ENCODE measurements around the gene FGF21.
"Not testable (repeated sequence)": the region's sequence is repeated elsewhere in the genome, so short reads cannot be mapped to it uniquely, and the experiment has no call there.

The FGF21 gene, protein sequence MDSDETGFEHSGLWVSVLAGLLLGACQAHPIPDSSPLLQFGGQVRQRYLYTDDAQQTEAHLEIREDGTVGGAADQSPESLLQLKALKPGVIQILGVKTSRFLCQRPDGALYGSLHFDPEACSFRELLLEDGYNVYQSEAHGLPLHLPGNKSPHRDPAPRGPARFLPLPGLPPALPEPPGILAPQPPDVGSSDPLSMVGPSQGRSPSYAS

DNA sequence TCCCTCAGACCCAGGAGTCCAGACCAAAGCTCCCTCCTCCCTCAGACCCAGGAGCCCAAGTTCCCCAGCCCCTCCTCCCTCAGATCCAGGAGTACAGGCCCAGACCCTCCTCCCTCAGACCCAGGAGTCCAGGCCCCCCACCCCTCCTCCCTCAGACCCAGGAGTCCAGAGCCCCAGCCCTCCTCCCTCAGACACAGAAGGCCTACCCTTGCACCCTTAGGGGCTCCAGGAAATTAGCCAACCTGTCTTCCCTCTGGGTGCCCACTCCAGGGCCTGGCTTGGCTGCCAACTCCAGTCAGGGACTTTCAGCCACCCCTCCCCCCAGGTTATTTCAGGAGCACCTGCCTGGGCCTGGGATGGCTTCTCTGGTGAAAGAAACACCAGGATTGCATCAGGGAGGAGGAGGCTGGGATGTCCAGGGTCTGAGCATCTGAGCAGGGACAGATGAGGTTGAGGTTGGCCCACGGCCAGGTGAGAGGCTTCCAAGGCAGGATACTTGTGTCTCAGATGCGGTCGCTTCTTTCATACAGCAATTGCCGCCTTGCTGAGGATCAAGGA is at the start of gene FGF21:
FGF21 (plus strand) TSS at position 441 of the 558 bp plus-strand sequence. CDS start 713 bp downstream, outside the sequence.
- DNase-seq (ENCODE audit: low spot score), result no peak

DNA sequence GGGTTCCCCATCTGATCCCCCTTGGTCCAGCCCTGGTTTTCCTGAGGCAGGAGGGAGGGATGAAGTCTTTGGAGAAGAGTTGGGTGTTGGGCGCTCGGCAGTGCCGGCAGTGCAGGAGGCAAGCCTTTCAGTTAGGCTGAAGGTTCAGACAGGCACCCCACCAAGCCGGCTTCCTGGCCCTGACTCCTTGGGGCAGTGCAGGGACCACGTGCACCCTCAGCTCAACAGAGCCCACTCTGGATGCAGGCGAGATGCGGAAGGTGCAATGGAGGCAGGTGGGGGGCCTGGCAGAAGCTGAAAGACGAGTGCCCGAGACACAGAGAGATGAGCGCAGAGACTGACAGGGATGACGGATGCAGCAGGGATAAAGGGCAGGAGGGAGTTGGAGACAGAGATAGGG is 46.9 kb upstream of the FGF21 start:
- no peak for DNase-seq (ENCODE audit: low spot score)

DNA sequence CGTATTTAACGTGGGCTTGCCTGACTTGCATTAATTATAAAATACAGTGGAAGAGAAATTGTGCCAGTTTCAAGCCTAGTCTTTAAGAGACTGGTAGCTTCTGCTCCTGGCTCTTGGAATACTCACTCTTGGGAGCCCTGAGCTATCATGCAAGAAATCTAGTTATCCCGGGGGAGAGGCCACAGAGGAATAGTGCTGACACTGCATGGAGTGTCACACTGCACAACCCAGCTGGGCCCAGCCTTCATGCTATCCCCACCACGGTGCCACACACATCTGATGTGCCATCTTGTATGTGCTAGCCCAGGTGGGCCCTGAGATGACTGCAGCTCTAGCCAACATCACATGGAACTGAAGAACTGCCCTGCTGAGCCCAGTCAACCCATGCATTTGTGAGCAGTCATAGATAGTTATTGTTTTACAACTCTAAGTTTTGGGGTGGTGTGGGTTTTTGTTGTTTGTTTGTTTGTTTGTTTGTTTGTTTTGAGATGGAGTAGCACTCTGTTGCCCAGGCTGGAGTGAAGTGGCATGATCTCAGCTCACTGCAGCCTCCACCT is 44.1 kb upstream of the FGF21 start:
- DNase-seq (ENCODE audit: low spot score), result no peak

DNA sequence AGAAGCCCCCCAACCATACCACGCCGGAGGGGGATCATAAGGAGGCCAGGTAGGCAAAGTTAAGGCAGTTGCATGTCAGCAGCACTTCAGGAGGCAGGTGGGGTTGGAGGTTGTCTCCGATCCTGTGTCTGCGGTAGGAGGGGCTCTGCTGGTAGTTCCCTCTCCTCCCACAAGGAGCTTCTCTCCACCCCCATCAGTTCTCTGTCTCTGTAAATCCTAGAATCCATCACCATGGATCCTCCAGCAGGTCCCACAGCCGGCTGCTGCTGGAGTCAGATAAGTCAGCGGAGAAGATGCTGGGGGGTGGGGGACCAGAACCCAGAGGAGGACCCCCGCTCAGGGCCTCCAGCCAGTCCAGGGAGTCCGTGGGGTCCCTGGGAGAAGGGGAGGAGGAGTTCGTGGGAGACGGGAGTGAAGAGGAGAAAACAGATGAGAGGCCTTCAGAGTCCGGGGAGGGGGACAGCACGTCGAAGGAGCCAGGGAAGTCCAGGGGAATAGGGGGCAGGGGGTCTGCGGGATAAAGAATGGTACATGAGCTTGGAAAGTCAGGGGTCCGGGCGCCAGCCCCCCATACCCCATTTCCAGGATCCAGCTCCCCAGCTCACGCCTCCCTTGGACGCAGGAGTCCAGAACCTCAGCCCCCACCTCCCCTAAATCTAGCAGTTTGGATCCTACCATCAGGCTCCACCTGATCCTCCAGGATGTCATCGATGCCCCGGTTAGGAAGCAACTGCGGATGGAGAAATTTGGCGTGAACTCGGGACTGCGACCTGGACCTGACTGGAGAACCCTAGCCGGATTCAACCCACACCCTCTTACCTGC is 42.1 kb upstream of the FGF21 start:
- no peak for DNase-seq (ENCODE audit: low spot score)

DNA sequence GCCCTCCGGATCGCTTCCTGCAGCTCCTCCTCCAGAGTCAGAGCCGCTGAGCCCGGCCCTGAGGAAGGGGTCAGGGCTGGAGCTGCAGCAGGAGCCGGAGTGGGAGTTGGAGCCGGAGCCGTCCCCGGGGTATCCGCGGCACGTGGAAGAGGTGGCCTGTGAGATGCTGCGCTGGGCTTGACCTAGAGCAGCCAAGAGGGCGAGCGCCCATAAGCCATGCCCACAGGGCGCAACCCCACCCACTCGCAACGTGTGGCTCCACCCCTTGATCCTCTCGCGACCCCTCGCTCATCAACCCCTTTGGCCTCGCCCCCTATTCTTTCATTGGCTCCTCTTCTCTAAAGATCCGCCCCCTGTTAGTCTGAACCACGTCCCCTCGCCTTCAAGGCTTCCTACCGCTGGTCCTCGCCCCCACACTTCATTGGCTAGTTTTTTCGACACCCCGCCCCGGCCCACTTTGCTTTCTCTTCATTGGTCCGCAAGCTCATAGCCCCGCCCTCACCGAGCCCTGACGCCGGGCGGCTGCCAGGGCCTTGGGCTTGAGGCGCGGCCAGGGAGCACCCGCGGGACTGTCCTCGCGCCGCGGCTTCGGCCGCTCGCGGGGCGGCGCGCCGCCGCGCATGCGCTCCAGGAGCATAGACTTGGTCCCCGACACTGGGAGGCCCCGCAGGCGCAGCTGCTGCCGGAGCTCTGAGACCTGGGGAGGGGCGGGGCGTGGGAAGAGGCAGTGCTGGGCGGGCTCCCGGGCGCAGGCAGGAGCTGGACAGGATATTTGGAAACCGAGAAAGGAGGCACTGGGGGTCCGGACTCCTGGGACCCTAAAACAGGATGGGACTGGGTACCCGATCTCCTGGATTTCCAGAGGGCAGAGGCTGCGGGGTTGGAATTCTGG is 41.2 kb upstream of the FGF21 start:
- peak; percentile 99 for DNase-seq (ENCODE audit: low spot score)

DNA sequence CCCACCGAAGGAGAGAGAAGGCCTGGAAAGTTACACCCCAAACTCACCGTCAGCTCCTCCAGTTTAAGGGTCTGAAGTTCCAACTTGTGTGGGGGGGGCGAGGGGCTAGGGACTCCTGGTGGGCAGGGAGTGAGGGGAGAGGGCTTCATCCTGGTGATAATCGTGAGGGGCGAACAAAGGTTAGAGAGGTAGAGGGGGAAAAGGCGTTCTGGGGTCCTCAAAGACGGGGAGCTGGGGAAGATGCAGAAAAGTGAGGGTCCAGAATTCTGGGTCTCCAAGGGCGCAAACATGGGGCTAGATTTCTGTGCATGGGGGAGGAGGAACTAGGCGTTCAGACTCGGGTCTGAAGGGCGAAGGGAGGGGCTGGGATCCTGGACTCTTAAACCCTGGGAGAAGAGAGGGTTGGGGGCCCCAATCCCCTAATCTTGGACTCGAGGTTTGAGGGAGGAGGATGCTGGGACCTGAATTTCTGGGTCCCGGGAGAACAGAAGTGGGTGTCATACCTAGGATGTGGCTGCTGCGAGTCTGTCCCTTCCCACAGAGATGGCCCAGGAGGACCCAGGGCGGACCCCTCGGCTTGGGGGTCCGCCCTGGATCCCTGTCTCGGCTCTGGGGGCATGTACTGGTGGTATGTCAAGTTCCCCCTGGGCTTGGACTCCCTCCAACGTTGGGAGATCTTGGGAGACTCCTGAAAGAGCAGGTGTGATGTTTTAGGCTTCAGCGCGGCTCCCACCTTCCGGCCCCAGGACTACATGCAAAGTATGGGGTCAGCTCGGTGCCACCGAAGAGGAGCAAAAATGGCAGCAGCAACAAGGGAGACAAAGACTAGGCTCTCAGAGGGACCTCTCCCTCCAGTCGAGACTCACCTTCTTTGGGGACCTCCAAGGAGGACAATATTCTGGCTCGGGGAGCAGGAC is 40.3 kb upstream of the FGF21 start:
- no peak for DNase-seq (ENCODE audit: low spot score)

DNA sequence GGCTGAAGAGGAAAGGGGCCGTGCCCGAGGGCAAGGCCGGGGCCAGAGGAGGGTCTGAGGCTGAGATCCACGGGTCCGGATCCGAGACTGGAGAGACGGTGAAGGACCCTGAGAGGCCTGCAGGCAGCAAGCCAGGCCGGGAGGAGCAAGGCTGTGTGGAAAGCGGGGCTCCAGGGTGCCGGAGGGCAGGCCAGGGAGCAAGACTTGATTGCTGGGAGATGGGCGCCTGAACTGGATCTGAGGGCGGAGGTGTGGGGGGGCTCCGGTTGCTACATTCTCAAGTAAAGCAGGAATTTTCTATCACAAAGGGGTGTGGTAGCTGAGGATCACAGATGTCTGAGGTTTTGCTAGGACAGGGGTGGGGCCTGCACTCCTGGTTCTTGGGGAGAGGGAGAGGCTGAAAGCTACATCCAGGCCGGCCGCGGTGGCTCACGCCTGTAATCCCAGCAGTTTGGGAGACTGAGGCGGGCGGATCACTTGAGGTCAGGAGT is 39.6 kb upstream of the FGF21 start:
- no peak for DNase-seq (ENCODE audit: low spot score)

DNA sequence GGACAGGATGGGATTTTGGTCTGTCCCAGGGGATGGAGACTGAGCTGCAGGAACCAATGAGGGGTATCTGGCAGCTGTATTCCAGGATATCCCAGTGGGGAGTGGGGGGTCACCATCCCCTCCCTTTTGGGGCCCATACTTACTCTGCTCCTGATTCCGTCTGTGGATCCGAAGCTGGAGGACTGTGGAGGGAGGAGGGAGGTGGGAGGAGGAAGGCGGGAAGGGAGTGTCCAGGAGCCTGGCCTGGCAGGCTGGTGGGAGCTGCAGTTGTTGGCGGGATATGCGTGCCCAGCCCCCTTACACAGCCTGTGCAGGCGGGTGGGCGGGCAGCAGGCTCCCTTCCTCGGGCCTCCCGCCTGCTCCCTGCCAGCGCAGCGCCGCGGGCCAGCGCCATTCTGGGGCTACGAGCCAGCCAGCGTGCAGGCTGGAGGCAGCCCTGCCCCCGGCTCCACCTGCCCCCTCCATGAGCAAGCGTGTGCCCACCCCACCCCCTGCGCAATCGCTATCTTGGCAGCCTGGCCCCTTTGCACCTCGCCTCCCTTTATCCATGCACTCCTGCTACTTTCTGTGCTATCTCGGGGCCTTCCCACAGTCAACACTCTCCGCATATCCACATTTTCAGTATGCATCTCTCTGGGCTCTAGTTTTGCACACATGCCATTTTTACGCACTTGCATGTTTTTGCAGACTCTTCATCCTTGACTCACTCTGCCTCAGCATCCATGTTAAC is 38.6 kb upstream of the FGF21 start:
- peak; percentile 55 for DNase-seq (ENCODE audit: low spot score)

DNA sequence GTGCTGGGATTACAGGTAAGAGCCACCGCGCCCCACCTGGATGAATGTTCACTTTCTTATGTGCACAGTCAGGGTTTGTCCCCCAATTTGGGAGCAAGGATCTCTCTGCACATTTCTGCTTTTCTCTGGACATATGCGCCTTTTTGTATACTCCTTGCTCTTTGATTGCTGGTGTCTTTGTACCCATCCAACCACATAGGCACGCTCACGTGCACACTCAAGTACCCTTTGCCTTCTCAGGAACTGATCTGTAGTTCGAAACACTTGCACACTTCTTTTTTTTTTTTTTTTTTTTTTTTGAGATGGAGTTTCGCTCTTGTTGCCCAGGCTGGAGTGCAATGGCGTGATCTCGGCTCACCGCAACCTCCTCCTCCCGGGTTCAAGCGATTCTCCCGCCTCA is 37.2 kb upstream of the FGF21 start:
- DNase-seq (ENCODE audit: low spot score), result not testable (repeated sequence)

DNA sequence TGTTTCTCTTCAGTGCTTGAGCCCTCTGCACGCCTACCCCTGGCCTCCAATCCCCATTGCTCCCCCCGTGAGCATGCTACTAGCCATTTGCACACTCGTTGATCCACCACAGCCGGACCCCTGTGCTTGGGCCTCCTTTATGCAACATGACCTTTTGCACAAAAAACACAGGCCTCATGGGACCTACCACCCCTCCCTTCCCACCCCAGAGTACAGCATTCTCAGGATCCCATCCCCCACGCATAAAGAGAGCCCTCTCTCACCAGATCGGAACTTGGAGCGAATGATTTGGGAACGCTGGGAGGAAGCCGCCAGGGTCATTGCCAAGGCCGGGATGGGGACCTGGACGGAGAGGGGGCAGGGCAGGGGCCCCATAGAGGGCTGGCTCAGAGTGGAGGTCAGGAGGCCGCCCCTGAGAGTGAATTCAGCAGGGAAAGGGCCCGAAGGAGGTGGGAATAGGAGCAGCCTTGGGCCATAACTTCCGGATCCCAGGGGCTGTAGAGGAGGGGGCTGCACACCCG is 36.6 kb upstream of the FGF21 start:
- no peak for DNase-seq (ENCODE audit: low spot score)

DNA sequence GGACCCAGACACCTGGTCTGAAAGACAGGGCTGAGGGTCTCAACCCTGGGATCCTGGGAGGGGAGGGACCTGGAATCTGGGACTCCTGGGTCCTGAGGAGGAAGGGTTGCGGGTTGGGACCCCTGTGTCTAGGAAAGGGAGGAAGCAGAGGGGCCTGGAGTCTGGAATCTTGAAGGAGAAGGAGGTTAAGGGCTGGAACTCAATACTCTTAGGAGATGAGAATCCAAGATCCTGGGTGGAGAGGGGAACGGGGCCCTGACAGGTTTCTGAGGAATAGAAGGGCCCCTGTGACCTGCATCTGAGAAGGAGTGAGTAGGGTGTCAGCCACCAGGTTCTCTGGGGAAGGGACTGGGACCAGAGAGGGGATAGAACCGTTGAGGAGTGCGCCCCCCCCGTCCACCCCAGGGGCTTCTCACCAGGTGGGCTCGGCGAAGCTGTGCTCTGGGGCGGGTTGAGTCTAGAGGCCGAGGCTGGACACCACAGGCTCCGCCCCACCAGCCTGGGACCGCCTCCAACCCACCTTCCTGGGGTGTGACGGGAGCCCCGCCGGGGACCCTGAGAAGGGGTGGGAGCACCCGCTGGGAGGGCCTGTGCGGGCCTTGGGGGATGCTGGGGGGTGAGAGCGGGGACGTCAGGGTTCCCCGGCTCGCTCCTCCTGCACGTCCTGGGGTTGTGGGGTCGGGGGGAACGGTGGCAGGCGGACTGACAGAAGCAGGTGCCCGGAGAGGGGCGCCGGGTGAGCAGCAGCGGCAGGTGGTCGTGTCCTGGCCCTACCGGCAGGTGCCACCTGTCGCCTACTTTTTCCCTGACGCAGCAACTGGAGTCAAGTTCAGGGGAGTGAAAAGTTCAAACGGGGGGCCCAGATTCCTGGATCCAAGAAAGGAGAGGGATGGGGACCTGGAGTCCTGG is 35.8 kb upstream of the FGF21 start, which contains the start of gene MAMSTR:
MAMSTR (minus strand) TSS at position 463 of the 909 bp plus-strand sequence. CDS start 694 bp downstream, outside the sequence.
- no peak for DNase-seq (ENCODE audit: low spot score)

DNA sequence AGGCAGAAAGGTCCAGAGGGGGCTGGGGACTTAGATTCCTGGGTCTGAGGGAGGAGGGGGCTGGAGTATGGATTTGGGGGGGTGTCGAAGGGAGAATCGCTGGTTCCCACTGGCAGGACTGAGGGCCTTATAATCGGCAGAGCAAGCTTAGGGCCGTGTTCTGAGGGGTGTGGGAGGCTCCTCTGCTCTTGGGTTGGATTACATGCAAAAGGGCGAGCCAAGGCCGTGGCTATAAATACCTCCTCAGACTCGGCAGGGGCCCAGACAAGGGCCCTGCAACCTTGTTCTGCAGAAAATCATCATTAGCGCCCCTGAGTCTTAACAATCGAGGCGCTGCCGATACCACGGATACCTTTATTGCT is 35.1 kb upstream of the FGF21 start:
- no peak for DNase-seq (ENCODE audit: low spot score)

DNA sequence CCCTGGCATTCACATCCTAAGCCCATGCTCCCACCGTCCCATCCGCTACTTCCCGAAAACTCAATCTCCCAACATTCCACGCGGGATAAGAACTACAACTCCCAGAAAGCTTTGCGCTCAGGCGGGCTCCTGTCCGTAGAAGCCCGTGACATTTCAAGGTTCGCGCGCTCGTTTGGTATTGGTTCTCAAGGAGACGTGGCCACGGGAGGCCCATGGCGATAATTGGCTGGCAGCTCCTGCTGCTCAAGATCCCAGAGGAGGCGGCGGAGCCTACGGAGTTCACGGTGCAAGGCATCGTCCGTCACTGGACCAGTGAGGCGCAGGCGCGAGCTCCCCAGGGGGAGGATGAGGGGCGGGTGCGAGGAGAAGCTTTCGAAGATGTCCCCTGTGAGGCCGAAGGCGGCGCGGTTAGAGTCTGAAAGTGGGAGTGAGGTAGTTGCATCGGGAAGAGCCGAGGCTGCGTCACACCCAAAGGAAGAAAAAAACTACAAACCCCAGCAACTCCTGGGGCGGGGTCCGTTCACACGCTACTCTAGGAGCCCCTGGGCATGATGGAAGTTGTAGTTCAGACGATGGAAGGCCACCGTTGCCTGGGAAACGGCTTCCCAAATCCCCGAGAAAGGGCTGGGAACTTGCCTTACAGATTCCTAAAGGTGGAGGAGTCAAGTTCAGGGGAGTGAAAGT is 34.6 kb upstream of the FGF21 start:
- peak; percentile 97 for DNase-seq (ENCODE audit: low spot score)

DNA sequence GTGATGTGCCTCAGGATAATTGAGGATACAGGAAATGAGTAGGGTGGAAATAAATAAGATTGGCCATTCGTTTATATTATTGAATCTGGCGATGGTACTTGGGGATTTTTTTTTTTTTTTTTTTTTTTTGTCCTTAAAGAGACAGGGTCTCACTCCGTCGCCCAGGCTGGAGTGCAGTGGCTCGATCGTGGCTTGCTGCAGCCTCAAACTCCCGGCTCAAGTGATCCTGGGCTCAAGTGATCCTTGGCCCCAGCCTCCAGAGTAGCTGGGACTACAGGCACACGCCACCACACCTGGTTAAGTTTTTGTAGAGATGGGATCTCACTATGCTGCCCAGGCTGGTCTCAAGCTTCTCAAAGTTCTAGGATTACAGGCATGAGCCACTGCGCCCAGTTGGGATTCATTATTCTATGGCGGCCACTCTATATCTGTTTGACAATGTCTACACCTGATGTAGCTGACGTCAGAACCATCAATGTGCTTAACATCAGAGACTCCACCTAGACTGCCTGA is 33.1 kb upstream of the FGF21 start:
- DNase-seq (ENCODE audit: low spot score), result no peak

DNA sequence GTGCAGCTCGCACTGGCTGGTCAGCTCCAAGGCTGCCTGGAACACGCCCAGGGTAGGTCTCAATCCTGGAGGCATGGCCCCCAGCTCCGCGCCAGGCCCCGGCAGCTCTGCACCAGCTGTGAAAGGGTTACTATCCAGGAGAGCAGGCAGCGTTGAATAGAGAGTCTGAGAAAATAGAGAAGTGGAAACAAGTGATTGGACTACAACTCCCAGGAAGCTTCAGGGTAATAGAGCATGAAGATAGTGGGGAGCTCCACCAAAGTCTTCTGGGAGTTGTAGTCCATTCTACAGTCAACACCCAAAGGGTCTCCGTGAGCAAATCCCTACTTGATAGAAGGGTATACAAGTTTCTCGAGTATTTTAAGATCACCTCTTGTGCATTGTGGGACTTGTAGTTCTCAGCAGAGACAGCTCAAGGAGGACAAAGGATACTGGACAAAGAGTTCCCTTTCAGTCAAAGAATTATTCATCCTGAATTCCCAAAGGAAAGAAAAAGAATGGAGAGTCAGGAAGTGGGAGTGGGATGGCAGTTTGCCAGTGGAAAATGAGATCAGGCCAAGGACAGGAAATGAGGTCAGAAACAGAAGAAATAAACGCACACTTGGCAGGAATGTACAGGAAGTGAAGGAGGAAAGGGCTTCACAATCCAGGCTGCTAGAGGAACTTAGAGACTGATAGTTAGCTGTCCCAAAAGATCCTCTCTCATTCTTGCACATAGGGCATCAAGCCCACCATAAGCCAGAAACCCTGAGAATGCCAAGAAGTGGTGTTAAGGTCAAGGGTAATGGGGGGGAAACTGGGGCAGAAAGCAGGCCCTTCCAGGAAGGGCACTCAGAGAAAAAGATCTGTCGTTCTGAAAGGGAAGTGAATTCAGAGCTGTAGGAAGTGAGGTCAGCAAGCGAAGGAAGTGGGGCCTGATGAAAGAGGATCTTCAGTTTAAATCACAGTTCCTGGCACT is 30.2 kb upstream of the FGF21 start:
- DNase-seq (ENCODE audit: low spot score), result peak; percentile 65

DNA sequence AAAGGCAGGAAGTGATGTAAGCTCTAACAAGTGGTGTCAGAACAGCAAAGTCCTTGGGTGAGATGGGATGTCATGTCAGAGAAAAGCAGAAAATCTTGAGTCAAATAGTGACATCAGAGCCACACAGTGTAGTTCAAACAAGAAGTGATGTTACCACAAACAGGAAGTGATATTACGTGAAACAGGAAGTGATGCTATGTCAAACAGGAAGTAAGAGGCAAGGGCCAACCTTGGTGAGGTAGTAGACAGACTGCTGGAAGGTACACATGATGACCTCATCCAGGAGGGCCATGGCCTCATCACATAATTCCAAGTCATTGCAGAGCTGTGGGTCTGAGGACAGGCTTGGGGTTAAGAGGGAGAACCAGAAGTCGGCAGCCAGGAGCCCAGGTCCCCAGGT is 28.8 kb upstream of the FGF21 start:
- DNase-seq (ENCODE audit: low spot score), result no peak
